Mesothelial cell of epicardium (in vitro differentiated cells): Measurements from ENCODE around the gene TEX19. TPM values are rescaled to one million over a fixed set of nuclear protein-coding genes. Genes with fewer than 3 reads are reported as not detected.
A peak's percentile ranks its signal among the peaks of the same experiment; 100 is the strongest.

Experiments used
- DNase-seq, 2 experiments: peaks; one replicate each; pipeline ENCODE4 v3.0.0; 2021; ENCODE audit warnings: low spot score in 2 of 2; ENCODE audit not compliant: unreplicated experiment in 2 of 2
- H3K27ac Mint-ChIP-seq: 2 replicates; pipeline ENCODE4 v1.8.0; 2021; ENCODE audit warnings: mixed read lengths
- H3K27me3 Mint-ChIP-seq: 2 replicates; pipeline ENCODE4 v1.8.0; 2021; ENCODE audit warnings: low read depth, mixed read lengths
- H3K36me3 Mint-ChIP-seq: 2 replicates; pipeline ENCODE4 v1.8.0; 2021; ENCODE audit warnings: mixed read lengths
- H3K4me1 Mint-ChIP-seq: 2 replicates; pipeline ENCODE4 v1.8.0; 2021; ENCODE audit warnings: mixed read lengths
- H3K4me3 Mint-ChIP-seq: 2 replicates; pipeline ENCODE4 v1.8.0; 2021; ENCODE audit warnings: mild to moderate bottlenecking, moderate library complexity, mixed read lengths
- H3K9me3 Mint-ChIP-seq: 2 replicates; pipeline ENCODE4 v1.8.0; 2021; ENCODE audit warnings: mixed read lengths
- total RNA-seq: library from RNA; stranded (reverse); gene quantifications from 3 replicates; pipeline ENCODE4 v1.2.1, GENCODE V29; 2021
- TF ChIP-seq, protein P1 (sequence below): fragments of 200-600 bp; sonication (generic); IDR thresholded peaks from one replicate; pipeline ENCODE4 v1.5.0; 2021; ENCODE audit warnings: antibody characterized with exemption; ENCODE audit not compliant: unreplicated experiment

TEX19 gene
- total RNA-seq, 1 donor from 2014 or later = 0.16 TPM

GRCh38 chr17:82324566-82325285 is 34.3 kb upstream of the TEX19 start:
- Mint-ChIP-seq H3K36me3 (no peaks in the 10 kb centered on the region), H3K9me3 (no peaks in the 10 kb centered on the region), H3K27me3 (peaks cover 16% of the 10 kb centered on the region), H3K4me1 (peaks cover 33% of the 10 kb centered on the region), H3K27ac (peak overlapping the region; percentile 4), H3K4me3 (no peak overlapping the region)
- TF ChIP-seq, protein P1, sequence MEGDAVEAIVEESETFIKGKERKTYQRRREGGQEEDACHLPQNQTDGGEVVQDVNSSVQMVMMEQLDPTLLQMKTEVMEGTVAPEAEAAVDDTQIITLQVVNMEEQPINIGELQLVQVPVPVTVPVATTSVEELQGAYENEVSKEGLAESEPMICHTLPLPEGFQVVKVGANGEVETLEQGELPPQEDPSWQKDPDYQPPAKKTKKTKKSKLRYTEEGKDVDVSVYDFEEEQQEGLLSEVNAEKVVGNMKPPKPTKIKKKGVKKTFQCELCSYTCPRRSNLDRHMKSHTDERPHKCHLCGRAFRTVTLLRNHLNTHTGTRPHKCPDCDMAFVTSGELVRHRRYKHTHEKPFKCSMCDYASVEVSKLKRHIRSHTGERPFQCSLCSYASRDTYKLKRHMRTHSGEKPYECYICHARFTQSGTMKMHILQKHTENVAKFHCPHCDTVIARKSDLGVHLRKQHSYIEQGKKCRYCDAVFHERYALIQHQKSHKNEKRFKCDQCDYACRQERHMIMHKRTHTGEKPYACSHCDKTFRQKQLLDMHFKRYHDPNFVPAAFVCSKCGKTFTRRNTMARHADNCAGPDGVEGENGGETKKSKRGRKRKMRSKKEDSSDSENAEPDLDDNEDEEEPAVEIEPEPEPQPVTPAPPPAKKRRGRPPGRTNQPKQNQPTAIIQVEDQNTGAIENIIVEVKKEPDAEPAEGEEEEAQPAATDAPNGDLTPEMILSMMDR = no peak
- DNase-seq = no peak

GRCh38 chr17:82325286-82326180 is 33.5 kb upstream of the TEX19 start:
- H3K4me3 Mint-ChIP-seq = no peak overlapping the region
- H3K27ac Mint-ChIP-seq = no peak overlapping the region
- TF ChIP-seq, protein P1 = no peak
- no peaks in the 10 kb centered on the region for H3K9me3 Mint-ChIP-seq
- no peaks in the 10 kb centered on the region for H3K36me3 Mint-ChIP-seq
- peaks cover 16% of the 10 kb centered on the region for H3K27me3 Mint-ChIP-seq
- DNase-seq = no peak
- H3K4me1 Mint-ChIP-seq = peaks cover 39% of the 10 kb centered on the region

DNA sequence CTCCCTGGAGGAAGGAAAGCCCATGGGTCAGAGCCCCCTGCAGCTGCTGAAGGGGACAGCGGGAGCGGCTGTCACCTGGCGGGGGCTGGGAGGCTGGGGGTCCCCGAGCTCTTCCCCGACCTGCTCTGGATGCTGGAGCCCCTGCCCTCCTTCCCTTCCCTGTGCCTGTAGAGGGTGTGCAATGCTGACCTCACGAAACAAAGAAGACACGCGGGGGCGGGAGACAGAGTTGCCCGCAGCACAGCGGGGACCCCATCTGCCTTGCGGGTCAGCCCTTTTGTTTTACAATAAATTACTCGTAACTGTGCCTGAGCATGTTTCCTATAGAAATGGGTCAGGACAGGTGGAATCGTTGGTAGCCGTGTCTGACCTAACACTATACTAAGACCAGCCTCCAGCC is 31.8 kb upstream of the TEX19 start:
- no peak for DNase-seq
- Mint-ChIP-seq H3K27ac (no peak overlapping the region), H3K27me3 (peaks cover 21% of the 10 kb centered on the region), H3K36me3 (no peaks in the 10 kb centered on the region), H3K9me3 (no peaks in the 10 kb centered on the region), H3K4me1 (peaks cover 44% of the 10 kb centered on the region), H3K4me3 (no peak overlapping the region)
- TF ChIP-seq, protein P1 = no peak

DNA sequence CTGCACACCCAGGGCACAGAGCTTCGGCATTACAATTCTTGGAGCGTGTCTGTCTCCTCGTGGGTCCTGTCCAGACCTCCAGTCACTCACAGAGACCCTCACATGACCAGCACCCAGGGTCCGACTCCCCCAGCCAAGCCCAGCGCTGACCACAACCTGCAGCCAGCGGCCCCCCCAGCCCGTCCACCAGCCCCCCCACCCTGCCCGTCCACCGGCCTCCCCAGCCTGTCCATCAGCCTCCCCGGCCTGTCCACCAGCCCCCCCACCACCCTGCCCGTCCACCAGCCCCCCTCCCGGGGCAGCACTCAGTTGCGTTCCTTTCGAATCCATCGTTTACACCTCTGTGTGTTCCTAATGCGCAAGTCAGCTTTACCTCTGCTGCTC is 31.3 kb upstream of the TEX19 start:
- no peak for DNase-seq
- Mint-ChIP-seq H3K27me3 (peaks cover 26% of the 10 kb centered on the region), H3K27ac (no peak overlapping the region), H3K4me3 (no peak overlapping the region), H3K4me1 (peaks cover 47% of the 10 kb centered on the region), H3K9me3 (no peaks in the 10 kb centered on the region), H3K36me3 (no peaks in the 10 kb centered on the region)
- TF ChIP-seq, protein P1 = no peak

DNA sequence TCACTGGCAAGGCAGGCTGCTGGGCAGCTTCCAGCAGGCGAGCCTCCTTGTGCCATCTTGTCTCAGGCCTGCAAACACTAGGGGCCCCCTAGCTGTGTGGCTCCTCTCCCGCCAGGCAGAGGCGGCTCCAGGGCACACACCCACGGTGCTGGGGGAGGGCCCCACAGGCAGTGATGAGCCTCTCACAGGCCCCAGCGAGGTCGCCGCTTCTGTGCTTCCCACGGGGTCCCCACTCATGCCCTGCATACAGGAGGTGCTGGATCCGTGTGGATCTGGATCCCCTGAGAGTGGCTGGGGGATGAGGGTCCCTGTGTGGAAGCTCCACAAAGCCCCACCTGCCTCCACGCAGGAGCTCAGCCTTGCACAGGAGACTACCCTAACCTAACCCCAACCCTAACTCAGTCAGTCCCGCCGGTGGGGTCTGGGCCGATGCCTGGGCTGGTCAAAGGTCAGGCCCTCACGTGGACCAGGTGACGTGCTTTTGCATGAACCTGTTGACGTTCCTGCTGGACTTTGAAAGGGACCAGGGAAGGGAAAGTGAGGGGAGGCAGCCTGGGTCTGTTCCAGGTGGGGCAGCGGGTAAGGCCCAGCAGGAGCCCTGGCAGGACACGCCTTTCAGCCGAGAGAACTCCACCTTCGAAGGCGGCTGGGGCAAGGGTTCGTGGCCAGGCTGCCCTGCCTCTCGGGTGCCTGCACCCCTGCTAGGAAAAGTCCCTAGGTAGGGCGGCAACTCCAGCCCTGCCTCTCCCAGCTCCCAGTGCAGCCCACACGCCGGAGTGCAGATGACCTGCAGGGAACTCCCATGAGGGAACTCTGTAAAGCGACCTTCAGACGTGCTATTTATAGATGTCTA is 30.7 kb upstream of the TEX19 start:
- no peak for DNase-seq

More for the DNA sequence above, 30.7 kb upstream of the TEX19 start:
- Mint-ChIP-seq H3K4me3 (no peak overlapping the region), H3K9me3 (no peaks in the 10 kb centered on the region), H3K27me3 (peaks cover 28% of the 10 kb centered on the region), H3K27ac (no peak overlapping the region), H3K4me1 (peaks cover 50% of the 10 kb centered on the region), H3K36me3 (no peaks in the 10 kb centered on the region)
- TF ChIP-seq, protein P1 = no peak
